ENCODE results near the gene IRAK2. TPM values are rescaled to one million over a fixed set of nuclear protein-coding genes. Genes with fewer than 3 reads are reported as not detected.
"Not testable (repeated sequence)": the region's sequence is repeated elsewhere in the genome, so short reads cannot be mapped to it uniquely, and the experiment has no call there.

Gene IRAK2
- total and polyA plus RNA-seq, 3 experiments from 2014 or later = 5.0 to 10.3 (median 5.1) TPM

DNA sequence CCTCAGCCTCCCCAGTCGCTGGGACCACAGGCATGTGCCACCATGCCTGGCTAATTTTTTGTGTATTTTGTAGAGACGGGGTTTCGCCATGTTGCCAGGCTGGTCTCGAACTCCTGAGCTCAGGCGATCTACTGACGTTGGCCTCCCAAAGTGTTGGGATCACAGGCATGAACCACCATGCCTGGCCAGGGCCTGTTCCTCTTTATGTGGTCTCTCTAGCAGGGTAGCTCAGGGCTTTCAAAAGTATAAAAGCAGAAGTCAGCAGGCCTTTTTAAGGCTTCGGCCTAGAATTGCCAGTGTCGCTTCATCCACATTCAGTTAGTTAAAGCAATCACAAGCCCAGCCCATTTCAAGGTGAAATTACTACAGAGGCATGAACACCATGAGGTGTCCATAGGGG, 15.5 kb upstream of the IRAK2 start:
- Histone ChIP-seq H3K27me3 (ENCODE audit: insufficient read depth, low read length, poor library complexity, severe bottlenecking) (no peaks in the 10 kb centered on the region), H3K4me3 (ENCODE audit: low read length) (no peak overlapping the region), H3K9me3 (ENCODE audit: low read length) (no peaks in the 10 kb centered on the region), H3K4me1 (ENCODE audit: insufficient read depth, low read length) (peaks cover 9% of the 10 kb centered on the region), H3K27ac (ENCODE audit: low read depth, low read length) (no peak overlapping the region), H3K36me3 (ENCODE audit: insufficient read depth, low read length) (peaks cover 26% of the 10 kb centered on the region)
- H3K4me3 Mint-ChIP-seq = peak overlapping the region in 1 of 7 donors; percentile 20
- H3K9me3 Mint-ChIP-seq = no peaks in the 10 kb centered on the region
- H3K27me3 Mint-ChIP-seq = peaks cover 0 to 2% of the 10 kb centered on the region in 2 donors
- H3K36me3 Mint-ChIP-seq = peaks cover 0 to 62% (median 11%) of the 10 kb centered on the region in 3 donors
- no peak overlapping the region for H3K27ac Mint-ChIP-seq
- ChIA-PET CTCF (no interaction called here), POLR2A (no interaction called here)
- H3K4me1 Mint-ChIP-seq = peaks cover 19 to 35% (median 32%) of the 10 kb centered on the region in 3 donors
- DNase-seq = no peak

DNA sequence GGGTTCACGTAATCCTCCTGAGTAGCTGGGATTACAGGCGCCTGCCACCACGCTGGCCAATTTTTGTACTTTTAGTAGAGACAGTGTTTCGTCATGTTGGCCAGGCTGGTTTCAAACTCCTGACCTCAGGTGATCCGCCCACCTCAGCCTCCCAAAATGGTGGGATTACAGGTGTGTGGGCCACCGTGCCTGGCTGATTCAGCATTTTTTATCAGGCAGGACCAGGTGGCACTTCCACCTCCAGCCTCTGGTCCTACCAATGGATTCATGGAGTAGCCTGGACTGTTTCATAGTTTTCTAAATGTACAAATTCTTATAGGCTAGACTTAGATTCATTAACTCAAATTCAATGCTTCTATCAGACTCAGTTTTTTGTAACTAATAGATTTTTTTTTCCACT, 13.7 kb upstream of the IRAK2 start:
- Histone ChIP-seq H3K27ac (ENCODE audit: low read depth, low read length) (no peak overlapping the region), H3K27me3 (ENCODE audit: insufficient read depth, low read length, poor library complexity, severe bottlenecking) (no peaks in the 10 kb centered on the region), H3K4me3 (ENCODE audit: low read length) (no peak overlapping the region), H3K4me1 (ENCODE audit: insufficient read depth, low read length) (peaks cover under 1% of the 10 kb centered on the region), H3K9me3 (ENCODE audit: low read length) (no peaks in the 10 kb centered on the region), H3K36me3 (ENCODE audit: insufficient read depth, low read length) (peaks cover 26% of the 10 kb centered on the region)
- no peak overlapping the region for H3K4me3 Mint-ChIP-seq
- peak overlapping the region in 1 of 8 donors; percentile 58 for H3K27ac Mint-ChIP-seq
- peaks cover 0 to 67% (median 11%) of the 10 kb centered on the region in 3 donors for H3K36me3 Mint-ChIP-seq
- H3K4me1 Mint-ChIP-seq = peaks cover 11 to 22% (median 18%) of the 10 kb centered on the region in 3 donors
- peaks cover 0 to 2% of the 10 kb centered on the region in 2 donors for H3K27me3 Mint-ChIP-seq
- POLR2A ChIA-PET = no interaction called here
- H3K9me3 Mint-ChIP-seq = no peaks in the 10 kb centered on the region
- CTCF ChIA-PET = interaction anchor here (2.1 kb wide), 1 partner anchor 14 kb away, joined by 6 read pairs; the partner anchor contains the start of gene IRAK2
- no peak for DNase-seq

DNA sequence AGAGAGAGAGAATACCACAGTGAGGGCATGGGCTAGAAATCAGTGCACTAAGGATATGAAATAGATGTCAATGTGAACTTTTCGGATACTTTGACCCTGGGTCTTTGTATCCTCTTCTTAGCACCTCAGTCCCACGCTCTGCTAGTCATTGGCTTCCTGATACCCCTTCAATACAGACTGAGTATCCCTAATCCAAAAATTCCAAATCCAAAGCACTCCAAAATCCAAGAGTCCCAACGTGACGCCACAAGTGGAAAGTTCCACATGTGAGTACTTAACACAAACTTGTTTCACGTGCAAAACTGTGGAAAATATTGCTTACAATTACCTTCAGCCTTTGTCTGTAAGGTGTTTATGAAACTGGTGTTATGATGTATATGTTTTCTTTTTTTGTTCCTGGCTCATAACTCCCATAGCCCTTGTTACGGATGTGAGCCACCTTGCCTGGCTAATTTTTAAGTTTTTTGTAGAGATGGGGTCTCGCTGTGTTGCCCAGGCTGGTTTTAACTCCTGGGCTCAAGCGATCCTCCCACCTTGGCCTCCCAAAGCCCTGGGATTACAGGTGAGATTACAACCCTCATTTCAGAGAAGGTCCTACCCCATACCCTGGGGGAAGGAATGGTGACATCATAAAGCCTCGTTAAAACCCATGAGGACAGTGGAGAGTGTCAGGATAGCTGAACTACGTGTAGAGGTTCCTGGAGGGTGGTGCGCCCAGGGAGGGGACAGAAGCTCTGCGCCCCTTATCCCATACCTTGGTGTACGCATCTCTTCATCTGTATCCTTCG, 10.2 kb upstream of the IRAK2 start:
- POLR2A ChIA-PET = no interaction called here
- Histone ChIP-seq H3K27ac (ENCODE audit: low read depth, low read length) (no peak overlapping the region), H3K4me1 (ENCODE audit: insufficient read depth, low read length) (no peaks in the 10 kb centered on the region), H3K4me3 (ENCODE audit: low read length) (no peak overlapping the region), H3K9me3 (ENCODE audit: low read length) (no peaks in the 10 kb centered on the region), H3K27me3 (ENCODE audit: insufficient read depth, low read length, poor library complexity, severe bottlenecking) (no peaks in the 10 kb centered on the region), H3K36me3 (ENCODE audit: insufficient read depth, low read length) (peaks cover 22% of the 10 kb centered on the region)
- H3K4me1 Mint-ChIP-seq = peaks cover 3 to 10% (median 4%) of the 10 kb centered on the region in 3 donors
- peaks cover 0 to 2% of the 10 kb centered on the region in 2 donors for H3K27me3 Mint-ChIP-seq
- CTCF ChIA-PET = interaction anchor here (1.1 to 1.3 kb wide), 2 partner anchors 9 to 49 kb away, joined by 3 read pairs; no protein-coding TSS in a partner anchor
- H3K9me3 Mint-ChIP-seq = no peaks in the 10 kb centered on the region
- H3K4me3 Mint-ChIP-seq = peak overlapping the region in 1 of 7 donors; percentile 37
- H3K36me3 Mint-ChIP-seq = peaks cover 0 to 45% (median 11%) of the 10 kb centered on the region in 3 donors
- DNase-seq = no peak
- H3K27ac Mint-ChIP-seq = peak overlapping the region in 2 of 8 donors; percentile 58 to 74

DNA sequence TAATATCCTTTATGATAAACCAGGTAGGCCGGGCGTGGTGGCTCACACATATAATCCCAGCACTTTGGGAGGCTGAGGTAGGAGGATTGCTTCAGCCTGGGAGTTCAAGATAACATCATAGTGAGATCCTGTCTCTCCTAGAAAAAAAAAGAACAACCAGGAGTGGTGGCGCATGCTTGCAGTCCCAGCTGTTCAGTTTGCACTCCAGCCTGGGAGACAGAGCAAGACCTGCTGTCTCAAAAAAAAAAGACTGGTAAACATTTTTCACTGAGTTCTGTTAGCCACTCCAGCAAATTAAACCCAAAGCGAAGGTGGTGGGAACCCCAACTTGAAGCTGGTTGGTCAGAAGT, 9.6 kb upstream of the IRAK2 start:
- ChIA-PET CTCF (no interaction called here), POLR2A (interaction anchor here (0.5 kb wide), 1 partner anchor 13 kb away, joined by 4 read pairs; no protein-coding TSS in a partner anchor)
- no peaks in the 10 kb centered on the region for H3K4me1 ChIP-seq (ENCODE audit: insufficient read depth, low read length)
- H3K36me3 ChIP-seq (ENCODE audit: insufficient read depth, low read length) = peaks cover 17% of the 10 kb centered on the region
- no peaks in the 10 kb centered on the region for H3K9me3 ChIP-seq (ENCODE audit: low read length)
- peaks cover 0 to 2% of the 10 kb centered on the region in 2 donors for H3K27me3 Mint-ChIP-seq
- no peak overlapping the region for H3K27ac ChIP-seq (ENCODE audit: low read depth, low read length)
- peaks cover 0 to 40% (median 7%) of the 10 kb centered on the region in 3 donors for H3K36me3 Mint-ChIP-seq
- H3K4me3 ChIP-seq (ENCODE audit: low read length) = no peak overlapping the region
- DNase-seq = no peak
- no peaks in the 10 kb centered on the region for H3K27me3 ChIP-seq (ENCODE audit: insufficient read depth, low read length, poor library complexity, severe bottlenecking)
- peaks cover 0 to 5% (median 2%) of the 10 kb centered on the region in 3 donors for H3K4me1 Mint-ChIP-seq
- peak overlapping the region in 2 of 8 donors; percentile 58 to 74 for H3K27ac Mint-ChIP-seq
- H3K9me3 Mint-ChIP-seq = no peaks in the 10 kb centered on the region
- no peak overlapping the region for H3K4me3 Mint-ChIP-seq

DNA sequence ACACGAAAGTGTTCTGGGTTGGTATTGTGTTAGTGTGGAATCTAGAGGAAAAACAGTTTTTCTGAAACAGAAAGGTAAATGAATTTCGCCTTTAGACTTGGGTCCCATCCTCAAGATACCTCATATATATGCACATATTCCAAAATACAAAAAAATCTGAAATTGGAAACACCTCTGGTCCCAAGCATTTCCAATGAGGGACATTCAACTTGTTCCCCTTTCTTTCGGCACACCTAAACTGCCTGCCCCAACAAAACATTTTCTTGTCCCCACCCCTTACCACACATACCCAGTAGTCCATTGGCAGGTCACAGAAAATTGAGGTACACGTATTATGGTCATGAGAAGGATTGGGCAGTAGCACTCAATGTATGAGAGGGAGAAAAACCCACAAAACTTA, 9.1 kb upstream of the IRAK2 start:
- H3K9me3 ChIP-seq (ENCODE audit: low read length) = no peaks in the 10 kb centered on the region
- CTCF ChIA-PET = no interaction called here

DNA sequence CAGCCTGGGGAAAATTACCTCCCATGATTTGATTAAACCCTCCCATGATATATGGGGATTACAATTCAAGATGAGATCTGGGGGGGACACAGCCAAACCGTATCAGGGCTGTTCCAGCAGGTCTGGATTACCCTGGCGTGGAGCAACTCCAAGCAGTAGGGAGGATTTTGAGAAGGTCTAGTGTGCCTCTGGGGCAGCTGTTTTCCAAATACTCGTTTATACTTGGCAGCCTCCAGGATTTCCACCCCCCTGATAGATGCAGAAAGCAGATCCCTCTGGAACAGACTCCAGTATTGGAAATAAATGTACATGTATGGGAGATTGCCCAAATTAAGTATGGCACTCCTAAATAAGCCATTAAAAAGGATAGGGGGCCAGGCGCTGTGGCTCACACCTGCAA, 7.7 kb upstream of the IRAK2 start:
- CTCF ChIA-PET = no interaction called here
- peaks cover 0 to 21% (median 0%) of the 10 kb centered on the region in 3 donors for H3K36me3 Mint-ChIP-seq
- no peaks in the 10 kb centered on the region for H3K4me1 ChIP-seq (ENCODE audit: insufficient read depth, low read length)

More for the DNA sequence above, 9.1 kb upstream of the IRAK2 start:
- no peaks in the 10 kb centered on the region for H3K4me1 ChIP-seq (ENCODE audit: insufficient read depth, low read length)
- Mint-ChIP-seq H3K36me3 (peaks cover 0 to 34% (median 2%) of the 10 kb centered on the region in 3 donors), H3K4me1 (peaks cover 0 to 2% (median 0%) of the 10 kb centered on the region in 3 donors), H3K9me3 (no peaks in the 10 kb centered on the region), H3K27me3 (peaks cover 0 to 2% of the 10 kb centered on the region in 2 donors), H3K27ac (peak overlapping the region in 2 of 8 donors; percentile 22 to 61), H3K4me3 (no peak overlapping the region)
- no peaks in the 10 kb centered on the region for H3K27me3 ChIP-seq (ENCODE audit: insufficient read depth, low read length, poor library complexity, severe bottlenecking)
- H3K36me3 ChIP-seq (ENCODE audit: insufficient read depth, low read length) = peaks cover 11% of the 10 kb centered on the region
- H3K27ac ChIP-seq (ENCODE audit: low read depth, low read length) = no peak overlapping the region
- no peak overlapping the region for H3K4me3 ChIP-seq (ENCODE audit: low read length)
- POLR2A ChIA-PET = interaction anchor here (0.5 kb wide), 1 partner anchor 13 kb away, joined by 4 read pairs; no protein-coding TSS in a partner anchor
- DNase-seq = no peak

DNA sequence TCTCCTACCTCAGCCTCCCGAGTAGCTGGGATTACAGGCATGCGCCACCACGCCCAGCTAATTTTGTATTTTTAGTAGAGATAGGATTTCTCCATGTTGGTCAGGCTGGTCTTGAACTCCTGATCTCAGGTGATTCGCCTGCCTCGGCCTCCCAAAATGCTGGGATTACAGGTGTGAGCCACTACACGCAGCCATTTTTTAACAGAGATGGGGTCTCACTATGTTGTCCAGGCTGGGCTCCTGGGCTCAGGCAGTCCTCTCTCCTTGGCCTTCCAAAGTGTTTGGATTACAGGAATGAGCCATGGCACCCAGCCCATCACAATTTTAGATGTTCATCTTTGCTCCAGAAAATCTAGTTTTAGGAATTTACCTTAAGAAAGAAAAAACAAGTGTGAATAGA, 6.2 kb upstream of the IRAK2 start:
- H3K9me3 ChIP-seq (ENCODE audit: low read length); H3K4me1 ChIP-seq (ENCODE audit: insufficient read depth, low read length); H3K9me3 Mint-ChIP-seq; H3K27ac Mint-ChIP-seq; H3K27me3 ChIP-seq (ENCODE audit: insufficient read depth, low read length, poor library complexity, severe bottlenecking); DNase-seq; H3K27me3 Mint-ChIP-seq; H3K4me3 Mint-ChIP-seq; H3K4me3 ChIP-seq (ENCODE audit: low read length); H3K27ac ChIP-seq (ENCODE audit: low read depth, low read length); H3K4me1 Mint-ChIP-seq; H3K36me3 ChIP-seq (ENCODE audit: insufficient read depth, low read length): not testable (repeated sequence)
- H3K36me3 Mint-ChIP-seq = peaks cover 0 to 13% (median 0%) of the 10 kb centered on the region in 3 donors
- CTCF ChIA-PET = interaction anchor here (0.6 kb wide), 1 partner anchor 28 kb away, joined by 3 read pairs; no protein-coding TSS in a partner anchor
- POLR2A ChIA-PET = interaction anchor here (0.7 kb wide), 1 partner anchor 59 kb away, joined by 3 read pairs; no protein-coding TSS in a partner anchor

More for the DNA sequence above, 7.7 kb upstream of the IRAK2 start:
- H3K27me3 Mint-ChIP-seq = no peaks in the 10 kb centered on the region
- no peak overlapping the region for H3K27ac Mint-ChIP-seq
- H3K4me3 Mint-ChIP-seq = no peak overlapping the region
- POLR2A ChIA-PET = no interaction called here
- H3K9me3 Mint-ChIP-seq = no peaks in the 10 kb centered on the region
- no peaks in the 10 kb centered on the region for H3K27me3 ChIP-seq (ENCODE audit: insufficient read depth, low read length, poor library complexity, severe bottlenecking)
- DNase-seq = no peak
- H3K9me3 ChIP-seq (ENCODE audit: low read length) = no peaks in the 10 kb centered on the region
- H3K4me3 ChIP-seq (ENCODE audit: low read length) = no peak overlapping the region
- H3K36me3 ChIP-seq (ENCODE audit: insufficient read depth, low read length) = no peaks in the 10 kb centered on the region
- H3K4me1 Mint-ChIP-seq = no peaks in the 10 kb centered on the region
- H3K27ac ChIP-seq (ENCODE audit: low read depth, low read length) = no peak overlapping the region

DNA sequence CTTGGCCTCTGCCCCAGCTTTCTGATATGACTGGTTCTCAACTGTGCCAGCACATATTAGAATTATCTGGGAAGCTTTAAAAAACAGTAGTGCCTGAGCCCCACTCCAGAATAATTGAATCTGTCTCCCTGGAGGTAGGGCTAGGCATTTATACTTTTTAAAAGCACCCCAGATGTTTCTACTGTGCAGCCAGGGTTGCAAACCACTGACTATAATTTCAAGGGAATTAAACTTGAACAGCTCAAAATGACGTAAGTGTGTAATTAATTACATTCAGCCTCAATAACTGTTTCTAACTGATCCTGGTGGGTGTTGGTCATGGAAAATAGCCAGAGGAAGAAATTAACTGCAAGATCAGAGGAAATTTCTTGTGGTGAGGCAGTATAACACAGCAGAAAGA, 4.4 kb upstream of the IRAK2 start:
- Histone ChIP-seq H3K9me3 (ENCODE audit: low read length) (no peaks in the 10 kb centered on the region), H3K4me1 (ENCODE audit: insufficient read depth, low read length) (peaks cover 8% of the 10 kb centered on the region), H3K27ac (ENCODE audit: low read depth, low read length) (no peak overlapping the region), H3K36me3 (ENCODE audit: insufficient read depth, low read length) (no peaks in the 10 kb centered on the region), H3K4me3 (ENCODE audit: low read length) (no peak overlapping the region), H3K27me3 (ENCODE audit: insufficient read depth, low read length, poor library complexity, severe bottlenecking) (no peaks in the 10 kb centered on the region)
- H3K27ac Mint-ChIP-seq = no peak overlapping the region
- H3K4me1 Mint-ChIP-seq = peaks cover 0 to 7% (median 3%) of the 10 kb centered on the region in 3 donors
- H3K9me3 Mint-ChIP-seq = no peaks in the 10 kb centered on the region
- DNase-seq = no peak
- no peak overlapping the region for H3K4me3 Mint-ChIP-seq
- POLR2A ChIA-PET = no interaction called here
- H3K27me3 Mint-ChIP-seq = no peaks in the 10 kb centered on the region
- peaks cover 0 to 2% (median 0%) of the 10 kb centered on the region in 3 donors for H3K36me3 Mint-ChIP-seq
- CTCF ChIA-PET = interaction anchor here (0.8 kb wide), 1 partner anchor 71 kb away, joined by 3 read pairs; no protein-coding TSS in a partner anchor
